WTC11 (cell line): ENCODE data around the gene WDR27. TPM values are rescaled to one million over a fixed set of nuclear protein-coding genes. Genes with fewer than 3 reads are reported as not detected.

Experiments used
- ATAC-seq: fragments of 200-7000 bp; cut with Tn5 transposase; 2 replicates; pipeline ENCODE4 v1.10.0; 2021; ENCODE audit warnings: mild to moderate bottlenecking, moderate library complexity
- CTCF ChIA-PET: fragments of 300-600 bp; sonication (Branson Sonifier 250); formaldehyde crosslinking; loops from one replicate; lab custom pipeline; 2021; ENCODE audit warnings: antibody characterized with exemption; lab: Charles Lee
- POLR2A ChIA-PET: fragments of 350-600 bp; sonication (Branson Sonifier 250); formaldehyde crosslinking; loops from one replicate; lab custom pipeline; 2021; ENCODE audit warnings: antibody characterized with exemption; lab: Charles Lee
- DNase-seq: peaks from one replicate; pipeline ENCODE4 v3.0.0; 2021; ENCODE audit warnings: low spot score
- H3K27ac Mint-ChIP-seq: 2 replicates; pipeline ENCODE4 v1.8.0; 2021; ENCODE audit warnings: mixed read lengths
- H3K27me3 Mint-ChIP-seq: 2 replicates; pipeline ENCODE4 v1.8.0; 2021; ENCODE audit warnings: low read depth, mild to moderate bottlenecking, moderate library complexity, mixed read lengths
- H3K36me3 Mint-ChIP-seq: 2 replicates; pipeline ENCODE4 v1.8.0; 2021; ENCODE audit warnings: mixed read lengths
- H3K4me1 Mint-ChIP-seq: 2 replicates; pipeline ENCODE4 v1.8.0; 2022; ENCODE audit warnings: mixed read lengths
- H3K4me3 Mint-ChIP-seq: 2 replicates; pipeline ENCODE4 v1.8.0; 2021; ENCODE audit warnings: mild to moderate bottlenecking, moderate library complexity, mixed read lengths
- H3K9me3 Mint-ChIP-seq: 2 replicates; pipeline ENCODE4 v1.8.0; 2021; ENCODE audit warnings: mixed read lengths
- ATF1 ChIP-seq: sonication (generic); formaldehyde crosslinking; IDR thresholded peaks from 2 replicates; pipeline ENCODE4 v1.8.1; 2023; ENCODE audit warnings: mild to moderate bottlenecking, moderate library complexity, missing genetic modification reagents
- CDX4 ChIP-seq: fragments of 250-450 bp; sonication (Bioruptor Pico); IDR thresholded peaks from 2 replicates; pipeline ENCODE4 v1.9.0; 2021; ENCODE audit warnings: moderate library complexity, mild to moderate bottlenecking, inconsistent platforms, borderline replicate concordance
- CREB1 ChIP-seq: sonication (generic); formaldehyde crosslinking; IDR thresholded peaks from 2 replicates; pipeline ENCODE4 v1.8.0; 2023; ENCODE audit warnings: mild to moderate bottlenecking, missing genetic modification reagents
- FOXK1 ChIP-seq: sonication (generic); formaldehyde crosslinking; IDR thresholded peaks from 2 replicates; pipeline ENCODE4 v1.8.0; 2022; ENCODE audit warnings: mild to moderate bottlenecking, moderate library complexity, missing genetic modification reagents
- FOXP4 ChIP-seq: sonication (generic); formaldehyde crosslinking; IDR thresholded peaks from 2 replicates; pipeline ENCODE4 v1.8.0; 2022; ENCODE audit warnings: mild to moderate bottlenecking, missing genetic modification reagents
- GRHL2 ChIP-seq: fragments of 250-450 bp; sonication (Bioruptor Pico); IDR thresholded peaks from 2 replicates; pipeline ENCODE4 v1.8.0; 2022; ENCODE audit warnings: mild to moderate bottlenecking, moderate library complexity; ENCODE audit not compliant: insufficient replicate concordance, severe bottlenecking
- IRF2 ChIP-seq: sonication (generic); formaldehyde crosslinking; IDR thresholded peaks from 2 replicates; pipeline ENCODE4 v1.8.0; 2022; ENCODE audit warnings: low read depth, missing genetic modification reagents, borderline replicate concordance
- MAX ChIP-seq: sonication (generic); formaldehyde crosslinking; IDR thresholded peaks from 2 replicates; pipeline ENCODE4 v1.8.0; 2022; ENCODE audit warnings: mild to moderate bottlenecking, missing genetic modification reagents
- NFATC4 ChIP-seq: fragments of 250-450 bp; sonication (Bioruptor Pico); IDR thresholded peaks from 2 replicates; pipeline ENCODE4 v1.9.0; 2021; ENCODE audit warnings: mild to moderate bottlenecking
- NR3C1 ChIP-seq: sonication (generic); formaldehyde crosslinking; conservative IDR thresholded peaks from 2 replicates; pipeline ENCODE4 v1.8.1; 2023; ENCODE audit warnings: low read depth, mild to moderate bottlenecking, missing genetic modification reagents
- OVOL2 ChIP-seq: fragments of 250-450 bp; sonication (Bioruptor Pico); IDR thresholded peaks from 2 replicates; pipeline ENCODE4 v1.9.0; 2021; ENCODE audit warnings: mild to moderate bottlenecking, borderline replicate concordance
- PRDM15 ChIP-seq: sonication (generic); formaldehyde crosslinking; IDR thresholded peaks from 2 replicates; pipeline ENCODE4 v1.8.0; 2022; ENCODE audit warnings: missing genetic modification reagents
- RELA ChIP-seq: sonication (generic); formaldehyde crosslinking; IDR thresholded peaks from 2 replicates; pipeline ENCODE4 v1.8.1; 2022; ENCODE audit warnings: missing genetic modification reagents, mild to moderate bottlenecking, borderline replicate concordance
- STAT6 ChIP-seq: sonication (generic); formaldehyde crosslinking; conservative IDR thresholded peaks from 2 replicates; pipeline ENCODE4 v1.8.1; 2023; ENCODE audit warnings: mild to moderate bottlenecking, low read depth, missing genetic modification reagents, moderate library complexity
- TEAD4 ChIP-seq: sonication (generic); formaldehyde crosslinking; IDR thresholded peaks from 2 replicates; pipeline ENCODE4 v1.8.0; 2022; ENCODE audit warnings: mild to moderate bottlenecking, missing genetic modification reagents
- USF1 ChIP-seq: sonication (generic); formaldehyde crosslinking; IDR thresholded peaks from 2 replicates; pipeline ENCODE4 v1.8.0; 2022; ENCODE audit warnings: mild to moderate bottlenecking, missing genetic modification reagents
- ZNF263 ChIP-seq: sonication (generic); formaldehyde crosslinking; IDR thresholded peaks from 2 replicates; pipeline ENCODE4 v1.8.1; 2022; ENCODE audit warnings: low read depth, mild to moderate bottlenecking, moderate library complexity, missing genetic modification reagents
- ZNF425 ChIP-seq: fragments of 250-450 bp; sonication (Bioruptor Pico); conservative IDR thresholded peaks from 2 replicates; pipeline ENCODE4 v1.9.0; 2021; ENCODE audit warnings: mild to moderate bottlenecking
- total RNA-seq: library from RNA; stranded (reverse); gene quantifications from 3 replicates; pipeline ENCODE4 v1.2.3, GENCODE V29; 2021

Gene WDR27
- total RNA-seq, 1 experiment from 2014 or later, result 126 TPM

- no peak for DNase-seq
- peaks cover 5% of the 10 kb centered on the region; the same call in 1 of the 2 replicates for H3K4me1 Mint-ChIP-seq
- TF ChIP-seq OVOL2 (CRISPR knock-in tag) (no peak), GRHL2 (CRISPR knock-in tag) (no peak), PRDM15 (CRISPR knock-in tag) (no peak), TEAD4 (CRISPR knock-in tag) (no peak), ZNF263 (CRISPR knock-in tag) (no peak), STAT6 (CRISPR knock-in tag) (no peak), MAX (CRISPR knock-in tag) (no peak), FOXP4 (CRISPR knock-in tag) (no peak), RELA (CRISPR knock-in tag) (no peak), CREB1 (CRISPR knock-in tag) (no peak), FOXK1 (CRISPR knock-in tag) (no peak), ATF1 (CRISPR knock-in tag) (no peak), NFATC4 (CRISPR knock-in tag) (no peak), CDX4 (CRISPR knock-in tag) (no peak)
- H3K36me3 Mint-ChIP-seq, result peaks cover 68% of the 10 kb centered on the region
- H3K27me3 Mint-ChIP-seq, result no peaks in the 10 kb centered on the region
- ATAC-seq, result no peak
- no peaks in the 10 kb centered on the region for H3K9me3 Mint-ChIP-seq
- POLR2A ChIA-PET, result no interaction called here
- no peak overlapping the region for H3K27ac Mint-ChIP-seq
- CTCF ChIA-PET, result interaction anchor here (0.6 kb wide), 1 partner anchor 63 kb away, joined by 4 read pairs; no protein-coding TSS in a partner anchor
- no peak overlapping the region for H3K4me3 Mint-ChIP-seq
These were observed 40.5 kb downstream of the WDR27 start for GRCh38 chr6:169661391-169661756.

- H3K27ac Mint-ChIP-seq, result no peak overlapping the region
- ChIA-PET POLR2A (no interaction called here), CTCF (no interaction called here)
- no peaks in the 10 kb centered on the region for H3K27me3 Mint-ChIP-seq
- H3K36me3 Mint-ChIP-seq, result peaks cover 69% of the 10 kb centered on the region
- H3K4me1 Mint-ChIP-seq, result peaks cover 5% of the 10 kb centered on the region; the same call in 1 of the 2 replicates
- ATAC-seq (no peak), DNase-seq (no peak)
- no peak overlapping the region for H3K4me3 Mint-ChIP-seq
- H3K9me3 Mint-ChIP-seq, result no peaks in the 10 kb centered on the region
- TF ChIP-seq ZNF425 (CRISPR knock-in tag) (no peak), NR3C1 (CRISPR knock-in tag) (no peak), TEAD4 (CRISPR knock-in tag) (no peak), USF1 (CRISPR knock-in tag) (no peak), IRF2 (CRISPR knock-in tag) (no peak)
These were observed 41.0 kb downstream of the WDR27 start for GRCh38 chr6:169660751-169661390.
